ENCODE data around the gene E2F8. TPM values are rescaled to one million over a fixed set of nuclear protein-coding genes. Genes with fewer than 3 reads are reported as not detected.

Gene E2F8
- total RNA-seq, 2 experiments from 2014 or later: 32.9 to 46.9 TPM

DNA sequence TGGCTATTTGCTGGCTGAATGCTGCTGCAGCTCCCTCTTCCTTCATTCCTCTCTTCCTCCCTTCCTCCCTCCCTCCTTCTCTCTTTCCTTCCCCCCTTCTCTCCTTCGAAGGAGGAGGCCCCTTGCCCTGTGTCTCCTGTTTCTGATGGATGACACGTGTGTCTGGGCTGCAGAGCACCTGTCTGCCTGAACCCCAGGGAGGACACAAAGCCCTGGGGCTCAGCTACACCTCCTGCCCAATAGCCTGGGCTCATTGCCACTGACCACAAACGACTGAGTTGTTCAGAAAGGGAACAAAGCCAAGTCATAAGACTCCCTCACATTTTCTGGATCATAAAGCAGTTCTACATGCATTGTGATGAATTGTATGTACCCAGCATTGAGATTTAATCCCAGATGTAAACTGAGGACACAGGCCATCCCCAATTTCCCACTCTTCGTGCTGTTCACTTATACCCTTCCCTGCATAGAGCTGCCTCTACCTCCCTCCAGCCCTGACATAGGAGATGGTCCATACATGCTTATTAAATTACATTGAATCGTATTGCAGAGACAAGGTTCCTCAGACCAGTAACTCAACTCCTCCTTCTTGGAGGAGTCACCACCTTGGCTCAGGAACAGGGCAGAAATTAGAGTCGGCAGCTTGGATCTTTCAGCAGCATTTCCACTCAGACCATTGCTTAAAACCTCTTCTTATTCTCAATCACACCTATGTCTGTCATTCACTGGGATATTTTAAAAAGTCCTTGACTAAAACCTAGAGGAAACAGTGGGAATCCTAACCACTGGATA lies 40.1 kb downstream of the E2F8 start:
- DNase-seq (no peak), ATAC-seq (no peak)
- Mint-ChIP-seq H3K9me3 (ENCODE audit: low read depth) (no peaks in the 10 kb centered on the region), H3K36me3 (no peaks in the 10 kb centered on the region), H3K4me1 (peaks cover 2% of the 10 kb centered on the region), H3K4me3 (no peak overlapping the region), H3K27me3 (peaks cover 3% of the 10 kb centered on the region), H3K27ac (no peak overlapping the region)
- CTCF ChIA-PET: interaction anchor here (0.7 kb wide), 1 partner anchor 10 kb away, joined by 3 read pairs; no protein-coding TSS in a partner anchor

DNA sequence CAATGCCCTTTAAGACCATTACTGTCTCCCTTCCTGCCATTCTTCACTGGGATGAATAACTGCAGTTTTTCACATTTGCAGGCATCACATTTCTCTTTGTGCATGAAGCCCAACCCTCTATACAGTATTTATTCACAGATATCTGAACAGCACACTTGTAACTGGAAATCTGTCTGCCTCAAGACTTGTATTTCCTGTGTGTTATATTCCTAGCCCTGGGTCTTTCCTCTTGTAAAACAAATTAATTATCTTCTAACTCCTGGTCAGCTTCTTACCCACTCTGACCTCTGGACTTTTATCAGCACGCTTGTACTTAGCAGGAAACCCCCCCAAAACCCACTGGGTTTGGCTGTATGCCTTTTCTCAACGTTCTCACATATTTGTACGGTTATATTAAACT lies 41.0 kb downstream of the E2F8 start:
- no peak for DNase-seq
- H3K9me3 Mint-ChIP-seq (ENCODE audit: low read depth): no peaks in the 10 kb centered on the region
- H3K27me3 Mint-ChIP-seq: peaks cover 3% of the 10 kb centered on the region
- CTCF ChIA-PET: interaction anchor here (1.5 kb wide), 1 partner anchor 15 kb away, joined by 3 read pairs; no protein-coding TSS in a partner anchor
- no peak for ATAC-seq
- H3K27ac Mint-ChIP-seq: no peak overlapping the region
- no peak overlapping the region for H3K4me3 Mint-ChIP-seq
- no peaks in the 10 kb centered on the region for H3K36me3 Mint-ChIP-seq
- H3K4me1 Mint-ChIP-seq: peaks cover 2% of the 10 kb centered on the region

DNA sequence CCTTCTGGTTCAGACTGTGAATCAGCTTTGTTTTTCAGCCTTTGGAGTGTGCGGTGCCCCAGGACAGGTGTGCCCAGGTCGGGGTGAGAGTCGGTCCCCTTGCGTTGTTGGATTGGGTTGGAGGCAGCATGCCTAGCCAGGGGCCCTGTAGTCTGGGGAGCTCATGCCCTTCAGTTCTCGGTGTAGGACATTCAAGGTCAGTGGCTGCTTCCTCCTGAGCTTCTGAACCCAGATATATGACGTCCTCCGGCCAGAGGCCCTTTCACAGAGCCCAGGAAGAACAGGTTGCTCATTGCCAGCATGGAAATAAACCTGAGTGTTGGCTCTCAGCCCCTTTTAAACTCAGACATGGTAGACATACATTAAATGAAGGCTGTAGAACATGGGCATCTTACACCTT lies 41.7 kb downstream of the E2F8 start:
- Mint-ChIP-seq H3K36me3 (no peaks in the 10 kb centered on the region), H3K9me3 (ENCODE audit: low read depth) (no peaks in the 10 kb centered on the region), H3K27me3 (peaks cover 3% of the 10 kb centered on the region), H3K4me3 (no peak overlapping the region), H3K27ac (no peak overlapping the region), H3K4me1 (peaks cover 2% of the 10 kb centered on the region)
- ATAC-seq: no peak
- CTCF ChIA-PET: interaction anchor here (1.5 kb wide), 2 partner anchors 16 to 122 kb away, joined by 3 to 8 read pairs; no protein-coding TSS in a partner anchor
- DNase-seq: no peak

DNA sequence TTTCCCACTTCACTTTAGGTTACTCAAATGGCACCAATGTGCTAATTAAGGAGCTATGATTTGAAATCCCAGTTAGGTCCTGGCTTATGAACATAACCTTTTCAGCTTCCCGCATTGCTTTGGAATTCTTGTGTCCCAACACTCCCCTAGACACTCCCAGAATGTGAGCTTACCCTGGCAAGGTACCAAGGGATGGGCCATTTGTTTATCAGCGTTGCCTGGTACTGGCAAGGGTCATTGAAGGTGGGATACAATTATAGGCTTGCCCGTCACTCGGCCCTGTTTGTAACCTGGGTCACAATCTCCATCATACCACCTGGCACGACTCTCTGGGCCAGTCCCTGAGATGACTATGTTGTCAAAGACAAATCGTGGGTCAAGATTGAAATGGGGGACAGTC lies 44.3 kb downstream of the E2F8 start:
- ATAC-seq (no peak), DNase-seq (no peak)
- Mint-ChIP-seq H3K4me1 (no peaks in the 10 kb centered on the region), H3K36me3 (no peaks in the 10 kb centered on the region), H3K27ac (no peak overlapping the region), H3K9me3 (ENCODE audit: low read depth) (no peaks in the 10 kb centered on the region), H3K4me3 (no peak overlapping the region), H3K27me3 (peaks cover 3% of the 10 kb centered on the region)
- CTCF ChIA-PET: no interaction called here

DNA sequence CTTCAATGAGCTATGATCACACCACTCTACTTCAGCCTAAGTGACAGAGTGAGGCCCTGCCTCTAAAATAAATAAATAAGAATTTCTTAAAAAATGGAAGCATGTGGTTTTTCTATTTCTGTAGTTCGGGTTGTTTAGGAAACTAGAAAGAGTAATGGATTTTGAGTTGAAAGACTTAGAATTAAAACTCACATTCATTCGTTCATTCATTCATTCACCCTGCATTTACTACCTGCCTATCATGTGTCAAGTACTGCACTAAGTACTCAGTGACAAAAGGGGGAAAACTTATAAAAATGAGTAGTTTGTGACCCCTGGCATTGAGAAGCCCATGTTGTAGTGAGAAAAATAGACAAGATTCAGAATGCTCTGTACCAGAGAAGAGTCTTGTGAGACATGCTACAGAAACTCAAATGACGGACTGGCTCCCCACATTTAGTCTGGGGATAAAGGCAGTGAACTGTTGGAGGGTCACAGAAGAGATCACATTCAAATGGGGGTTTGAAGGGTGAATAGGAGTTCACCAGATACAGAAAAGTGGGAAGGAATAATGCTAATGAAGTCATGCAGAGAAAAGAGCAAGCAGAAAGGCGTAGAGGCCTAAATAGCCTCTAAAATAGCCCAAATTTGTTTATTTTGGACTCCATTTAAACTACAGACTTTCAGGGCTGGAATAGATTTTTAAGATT lies 46.0 kb downstream of the E2F8 start:
- no peaks in the 10 kb centered on the region for H3K9me3 Mint-ChIP-seq (ENCODE audit: low read depth)
- DNase-seq (no peak), ATAC-seq (no peak)
- H3K27ac Mint-ChIP-seq: no peak overlapping the region
- no peaks in the 10 kb centered on the region for H3K36me3 Mint-ChIP-seq
- no peaks in the 10 kb centered on the region for H3K4me1 Mint-ChIP-seq
- no peak overlapping the region for H3K4me3 Mint-ChIP-seq
- H3K27me3 Mint-ChIP-seq: no peaks in the 10 kb centered on the region
- CTCF ChIA-PET: no interaction called here

DNA sequence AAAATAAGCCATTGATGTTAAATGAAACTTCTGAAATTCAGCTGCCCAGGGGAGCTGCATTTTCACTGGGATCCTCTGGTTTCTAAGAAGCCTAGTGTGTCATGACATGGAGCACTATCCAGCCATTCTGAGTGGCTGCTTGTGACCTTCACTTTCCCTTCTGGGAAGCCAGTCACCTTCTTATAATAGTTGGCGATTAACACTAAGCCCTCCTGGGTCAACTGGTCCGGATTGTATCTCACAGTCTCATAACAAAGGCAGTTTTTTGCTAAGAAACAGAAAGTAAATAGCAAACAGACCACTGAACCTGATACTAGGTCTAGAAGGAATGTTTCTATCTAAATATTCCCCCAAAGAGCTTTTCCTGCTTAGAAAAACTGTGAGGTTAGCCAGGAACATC lies 46.8 kb downstream of the E2F8 start:
- Mint-ChIP-seq H3K27me3 (no peaks in the 10 kb centered on the region), H3K4me1 (no peaks in the 10 kb centered on the region), H3K36me3 (no peaks in the 10 kb centered on the region), H3K9me3 (ENCODE audit: low read depth) (no peaks in the 10 kb centered on the region), H3K4me3 (no peak overlapping the region), H3K27ac (no peak overlapping the region)
- CTCF ChIA-PET: no interaction called here
- DNase-seq (no peak), ATAC-seq (no peak)

DNA sequence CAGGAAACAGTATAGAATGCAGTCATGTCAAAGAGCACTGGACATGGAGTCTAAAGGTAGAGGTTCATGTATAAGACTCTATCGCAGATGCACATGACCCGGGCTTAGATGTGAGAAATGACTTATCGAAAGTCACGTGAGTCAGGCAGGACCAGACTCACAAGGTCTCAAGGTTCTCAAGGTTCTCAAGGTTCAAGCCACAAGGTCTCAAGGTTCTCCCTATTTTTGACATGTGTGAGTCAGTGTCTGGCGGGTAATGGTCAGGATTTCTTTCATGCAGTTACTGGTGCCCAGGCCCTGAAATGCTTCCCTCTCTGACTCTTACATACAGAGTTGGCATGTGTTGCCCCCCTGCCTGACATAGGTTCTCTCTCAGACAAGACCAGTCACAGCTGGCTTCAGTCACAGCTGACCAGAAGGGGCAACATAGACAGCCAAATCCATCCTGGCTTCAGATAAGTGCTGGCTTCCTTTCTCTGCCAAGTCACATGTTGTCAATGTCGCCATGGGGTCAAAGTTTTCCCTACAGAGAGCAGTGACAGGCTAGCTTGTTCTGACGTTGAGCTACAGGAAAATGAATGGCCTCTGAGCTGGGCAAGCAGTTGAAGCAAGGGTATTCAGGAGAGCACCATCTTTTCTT lies 49.1 kb downstream of the E2F8 start:
- no peak for ATAC-seq
- Mint-ChIP-seq H3K9me3 (ENCODE audit: low read depth) (no peaks in the 10 kb centered on the region), H3K27ac (no peak overlapping the region), H3K36me3 (no peaks in the 10 kb centered on the region), H3K4me3 (no peak overlapping the region), H3K4me1 (no peaks in the 10 kb centered on the region), H3K27me3 (no peaks in the 10 kb centered on the region)
- no peak for DNase-seq
- CTCF ChIA-PET: no interaction called here

DNA sequence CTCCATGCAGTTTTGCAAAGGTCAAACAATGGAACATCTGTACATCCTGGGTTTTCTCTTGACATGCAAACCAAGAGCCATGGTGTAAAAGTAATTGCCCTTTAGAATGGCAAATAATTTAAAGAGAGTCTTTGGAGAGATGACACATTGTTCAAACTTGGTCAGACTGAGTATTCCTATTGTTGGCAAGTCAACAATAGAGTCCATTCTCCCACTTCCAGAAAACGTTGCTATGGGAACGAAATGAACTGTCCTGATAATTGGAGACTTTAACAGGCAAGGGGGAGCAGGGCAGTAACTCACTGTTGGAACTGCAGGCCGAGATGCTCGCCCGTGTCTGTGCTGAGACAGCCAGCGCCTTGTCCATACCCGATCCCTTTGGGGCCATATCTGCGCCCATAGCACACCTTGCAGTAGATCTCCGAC lies 52.9 kb downstream of the E2F8 start:
- CTCF ChIA-PET: interaction anchor here (1.2 kb wide), 1 partner anchor 71 kb away, joined by 3 read pairs; no protein-coding TSS in a partner anchor
- no peaks in the 10 kb centered on the region for H3K4me1 Mint-ChIP-seq
- DNase-seq (no peak), ATAC-seq (no peak)
- no peaks in the 10 kb centered on the region for H3K27me3 Mint-ChIP-seq
- H3K36me3 Mint-ChIP-seq: no peaks in the 10 kb centered on the region
- no peak overlapping the region for H3K4me3 Mint-ChIP-seq
- H3K27ac Mint-ChIP-seq: no peak overlapping the region
- no peaks in the 10 kb centered on the region for H3K9me3 Mint-ChIP-seq (ENCODE audit: low read depth)

DNA sequence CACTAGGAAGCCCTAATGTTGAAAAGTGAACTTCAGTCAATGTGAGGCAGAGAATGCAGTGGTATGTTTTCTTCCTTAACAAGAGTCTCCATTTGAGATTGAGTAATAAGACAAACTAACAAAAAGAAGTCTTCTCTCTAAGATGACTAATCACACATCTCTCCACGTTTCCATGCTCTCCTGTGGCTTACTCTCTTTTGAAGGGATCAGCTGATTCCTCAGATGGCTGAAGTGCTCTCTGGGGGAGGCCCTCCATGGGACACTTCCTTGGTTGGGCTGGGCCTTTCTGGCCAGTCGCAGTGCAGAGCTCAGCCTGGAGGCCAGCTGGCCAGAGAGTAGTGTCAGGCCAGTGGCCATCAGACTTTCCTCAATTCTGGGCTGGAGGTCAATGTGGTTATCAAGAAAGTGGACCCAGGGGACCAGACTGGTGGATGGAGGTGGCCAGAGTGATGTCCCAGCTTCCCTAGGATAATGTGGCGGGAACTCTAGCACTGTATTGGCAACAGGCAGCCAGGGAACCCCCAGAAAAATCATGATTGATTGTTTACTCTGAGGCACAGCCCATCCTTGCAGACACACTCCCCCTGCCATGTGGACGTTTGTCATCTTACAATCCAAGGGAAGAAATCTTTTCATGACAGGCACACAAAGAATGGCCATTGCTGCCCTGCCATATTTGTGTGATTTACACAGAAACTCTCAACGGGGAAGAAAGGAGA lies 53.5 kb downstream of the E2F8 start:
- Mint-ChIP-seq H3K27ac (no peak overlapping the region), H3K36me3 (no peaks in the 10 kb centered on the region)

DNA sequence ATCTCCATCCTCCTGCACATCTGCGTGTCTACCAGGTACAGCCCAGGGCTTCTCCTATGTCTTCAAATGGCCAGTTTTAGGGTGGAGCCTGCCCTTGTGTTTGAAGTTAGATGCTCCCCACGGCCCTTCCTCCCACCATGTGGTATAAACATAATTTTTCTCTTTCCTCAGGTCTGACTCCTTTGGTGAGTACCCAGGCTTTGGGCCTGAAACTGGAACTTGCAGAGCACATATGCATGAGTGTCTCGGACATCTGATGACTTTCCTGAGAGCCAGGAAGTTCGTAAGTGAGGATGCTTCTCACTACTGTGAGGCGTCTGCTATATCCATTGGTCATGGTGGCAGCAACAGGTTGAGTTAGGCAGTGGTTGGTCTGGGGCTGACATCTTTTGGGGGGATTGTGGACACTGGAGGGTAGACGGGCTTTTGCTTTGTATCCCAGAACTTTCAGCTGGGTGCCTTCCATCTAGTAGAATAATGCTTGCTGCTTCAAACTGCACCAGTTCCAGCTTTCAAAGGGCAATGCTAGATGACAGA lies 55.2 kb downstream of the E2F8 start:
- no peaks in the 10 kb centered on the region for H3K36me3 Mint-ChIP-seq
- no peak for DNase-seq
- H3K4me1 Mint-ChIP-seq: no peaks in the 10 kb centered on the region
- H3K4me3 Mint-ChIP-seq: no peak overlapping the region
- no peak overlapping the region for H3K27ac Mint-ChIP-seq
- no peaks in the 10 kb centered on the region for H3K9me3 Mint-ChIP-seq (ENCODE audit: low read depth)
- no peaks in the 10 kb centered on the region for H3K27me3 Mint-ChIP-seq
- CTCF ChIA-PET: no interaction called here
- ATAC-seq: no peak

More for the DNA sequence above, 53.5 kb downstream of the E2F8 start:
- Mint-ChIP-seq H3K4me1 (no peaks in the 10 kb centered on the region), H3K27me3 (no peaks in the 10 kb centered on the region), H3K9me3 (ENCODE audit: low read depth) (no peaks in the 10 kb centered on the region), H3K4me3 (no peak overlapping the region)
- ATAC-seq (no peak), DNase-seq (no peak)
- CTCF ChIA-PET: interaction anchor here (1.2 kb wide), 1 partner anchor 72 kb away, joined by 3 read pairs; no protein-coding TSS in a partner anchor

DNA sequence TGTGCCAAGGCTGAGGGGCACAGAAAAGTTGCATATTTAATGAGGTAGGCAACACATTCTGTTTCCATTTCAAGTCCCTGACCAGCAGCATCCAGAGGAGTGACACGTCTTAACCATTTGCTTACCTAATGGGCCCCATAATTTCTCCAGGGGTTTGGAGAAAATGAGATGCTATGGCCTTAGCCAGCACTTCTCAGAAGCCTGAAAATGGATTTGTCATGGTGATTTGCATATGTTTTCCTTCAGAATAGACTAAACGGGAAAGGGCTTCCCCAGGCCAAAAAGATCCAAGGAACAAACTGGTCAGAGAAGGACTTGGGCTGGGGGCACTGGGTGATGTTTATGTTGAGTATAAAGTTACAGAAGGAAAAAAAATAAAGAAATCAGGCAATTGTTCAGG lies 55.7 kb downstream of the E2F8 start:
- H3K27ac Mint-ChIP-seq: no peak overlapping the region
- CTCF ChIA-PET: no interaction called here
- ATAC-seq: no peak

DNA sequence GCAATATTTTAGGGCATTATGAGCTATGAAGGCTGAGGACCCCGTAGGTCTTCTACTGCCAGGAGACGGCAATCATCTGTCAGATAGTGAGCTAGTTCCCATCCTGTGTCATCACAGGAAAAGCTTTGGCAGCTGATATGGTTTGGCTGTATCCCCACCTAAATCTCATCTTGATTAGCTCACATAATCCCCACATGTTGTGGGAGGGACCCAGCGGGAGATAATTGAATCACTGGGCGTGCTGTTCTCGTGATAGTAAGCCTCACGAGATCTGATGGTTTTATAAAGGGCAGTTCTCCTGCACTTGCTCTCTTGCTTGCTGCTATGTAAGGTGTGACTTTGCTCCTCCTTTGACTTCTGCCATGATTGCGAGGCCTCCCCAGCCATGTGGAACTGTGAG lies 57.1 kb downstream of the E2F8 start:
- Mint-ChIP-seq H3K4me3 (no peak overlapping the region), H3K4me1 (no peaks in the 10 kb centered on the region), H3K27me3 (no peaks in the 10 kb centered on the region), H3K27ac (no peak overlapping the region), H3K36me3 (peaks cover 2% of the 10 kb centered on the region), H3K9me3 (ENCODE audit: low read depth) (no peaks in the 10 kb centered on the region)
- DNase-seq (no peak), ATAC-seq (no peak)
- CTCF ChIA-PET: no interaction called here

More for the DNA sequence above, 55.7 kb downstream of the E2F8 start:
- DNase-seq: no peak
- Mint-ChIP-seq H3K4me1 (no peaks in the 10 kb centered on the region), H3K27me3 (no peaks in the 10 kb centered on the region), H3K4me3 (no peak overlapping the region), H3K36me3 (peaks cover under 1% of the 10 kb centered on the region), H3K9me3 (ENCODE audit: low read depth) (no peaks in the 10 kb centered on the region)
